GM18873 (cell line): ENCODE measurements around the gene PTPN13.
A peak's percentile ranks its signal among the peaks of the same experiment; 100 is the strongest.
"Not testable (repeated sequence)": the region's sequence is repeated elsewhere in the genome, so short reads cannot be mapped to it uniquely, and the experiment has no call there.

Experiments
- ATAC-seq: cut with Tn5 transposase; IDR thresholded peaks from one replicate; pipeline ENCODE4 v1.9.1; 2021; ENCODE audit warnings: mild to moderate bottlenecking, moderate library complexity, moderate number of reproducible peaks; ENCODE audit not compliant: unreplicated experiment, low FRiP score

The PTPN13 gene

DNA sequence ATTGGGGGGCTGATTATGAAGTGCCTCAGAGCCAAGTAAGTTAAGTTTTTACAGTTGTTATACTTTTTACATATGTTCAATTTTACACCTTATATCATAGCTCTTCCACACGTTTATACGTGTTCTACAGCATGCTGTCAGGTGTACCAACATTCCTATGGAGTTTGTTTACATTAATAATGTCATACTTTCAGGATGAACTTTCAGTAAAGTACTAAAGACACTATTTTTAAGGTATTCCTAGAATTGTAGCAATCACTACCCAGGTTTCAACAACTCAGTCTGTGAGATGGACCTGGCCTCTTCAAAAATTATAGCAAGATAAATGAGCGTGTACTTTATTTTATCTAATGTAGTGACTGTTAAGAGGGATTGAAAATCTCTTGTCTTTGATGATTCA, 92.6 kb downstream of the PTPN13 start:
- no peak for ATAC-seq

GRCh38 chr4:86688026-86688425, 93.9 kb downstream of the PTPN13 start:
- ATAC-seq, result no peak

- no peak for ATAC-seq
Measured at GRCh38 chr4:86704601-86705000, 110.5 kb downstream of the PTPN13 start.

DNA sequence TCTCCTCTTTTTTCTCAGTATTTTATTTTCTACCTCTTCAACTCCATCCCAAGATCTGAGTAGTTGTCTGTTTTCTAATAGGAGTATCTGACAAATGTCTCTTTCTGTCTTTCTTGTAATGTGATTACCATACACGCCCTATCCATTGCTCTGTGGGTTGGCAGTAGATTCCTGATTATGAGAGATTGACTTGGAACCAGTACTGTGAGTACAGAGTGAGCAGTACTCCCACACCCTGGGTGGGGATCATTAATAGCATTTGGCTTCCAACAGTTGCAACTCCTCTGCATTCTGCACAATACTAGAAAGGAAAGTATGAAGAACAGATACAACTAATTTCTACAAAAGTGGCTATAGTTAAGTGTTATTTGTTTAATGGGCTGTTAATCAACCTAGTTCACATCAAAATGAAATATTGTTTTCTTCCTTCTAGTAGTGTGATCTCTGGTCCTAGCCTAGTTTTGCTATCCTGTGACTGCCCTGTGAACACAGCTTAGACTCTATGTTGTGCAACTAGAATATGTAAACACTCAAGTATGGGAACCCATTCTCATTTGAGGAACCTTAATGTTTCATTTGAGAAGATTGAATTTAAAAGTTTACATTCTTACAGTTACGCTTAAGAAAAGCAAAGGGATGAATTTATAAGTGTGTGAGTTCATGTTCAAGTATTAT, 112.9 kb downstream of the PTPN13 start:
- no peak for ATAC-seq

- peak; percentile 63 for ATAC-seq
Measured at GRCh38 chr4:86717651-86718050, 123.5 kb downstream of the PTPN13 start.

- no peak for ATAC-seq
Measured at GRCh38 chr4:86718152-86718551, 124.0 kb downstream of the PTPN13 start.

GRCh38 chr4:86719149-86719548, 125.0 kb downstream of the PTPN13 start:
- ATAC-seq, result not testable (repeated sequence)

DNA sequence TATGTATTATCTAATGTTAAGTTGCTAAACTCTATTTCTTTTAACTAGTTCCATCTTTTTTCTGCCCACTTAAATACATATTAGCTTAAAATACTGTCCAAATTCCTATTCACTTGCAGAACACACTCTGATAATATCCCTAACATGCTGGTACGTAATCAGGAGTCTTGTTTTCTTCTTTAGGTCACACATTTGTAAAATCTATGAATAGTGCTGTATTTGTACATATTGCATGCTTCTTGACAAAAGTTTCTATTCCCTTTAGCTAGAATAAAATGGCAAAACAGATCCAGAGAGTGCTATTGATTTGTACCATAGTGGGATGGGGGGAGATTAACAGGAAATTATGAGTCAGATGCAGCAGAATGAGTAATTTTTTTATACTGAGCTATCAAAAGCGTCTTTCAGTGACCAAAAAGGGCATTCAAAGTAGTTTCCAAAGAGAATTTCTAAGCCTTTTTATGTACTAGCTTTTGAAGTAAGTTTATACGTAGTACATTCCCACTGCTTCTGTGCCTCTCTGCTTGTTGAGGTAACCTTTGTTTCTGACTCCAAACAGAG, 126.5 kb downstream of the PTPN13 start:
- no peak for ATAC-seq

DNA sequence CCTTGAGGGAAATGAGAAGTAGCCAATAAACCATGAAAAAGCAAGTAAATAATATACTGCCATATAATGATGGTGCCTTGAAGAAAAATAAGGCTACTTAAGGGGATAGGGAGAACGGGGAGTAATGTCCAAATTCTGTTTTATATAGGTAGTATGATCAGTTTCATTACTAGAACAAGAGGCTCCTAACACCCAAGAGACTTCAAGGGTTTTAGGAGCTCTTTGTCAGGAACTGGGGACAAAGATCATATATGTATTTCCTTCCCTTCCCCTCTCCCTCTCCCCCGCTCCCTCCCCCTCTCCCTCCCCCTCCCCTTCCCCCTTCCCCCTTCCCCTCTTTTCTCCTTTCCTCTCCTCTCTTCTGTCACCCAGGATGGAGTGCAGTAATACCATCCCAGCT, 127.3 kb downstream of the PTPN13 start:
- ATAC-seq, result no peak

- no peak for ATAC-seq
Measured at GRCh38 chr4:86730310-86730709, 136.2 kb downstream of the PTPN13 start.

GRCh38 chr4:86737244-86737643, 143.1 kb downstream of the PTPN13 start:
- no peak for ATAC-seq

GRCh38 chr4:86741846-86742245, 147.7 kb downstream of the PTPN13 start:
- ATAC-seq, result no peak

GRCh38 chr4:86744570-86744969, 150.5 kb downstream of the PTPN13 start:
- no peak for ATAC-seq

GRCh38 chr4:86749121-86749520, 155.0 kb downstream of the PTPN13 start:
- ATAC-seq, result no peak

GRCh38 chr4:86755388-86755787, 161.3 kb downstream of the PTPN13 start:
- no peak for ATAC-seq

GRCh38 chr4:86757468-86757867, 163.4 kb downstream of the PTPN13 start:
- ATAC-seq, result no peak

DNA sequence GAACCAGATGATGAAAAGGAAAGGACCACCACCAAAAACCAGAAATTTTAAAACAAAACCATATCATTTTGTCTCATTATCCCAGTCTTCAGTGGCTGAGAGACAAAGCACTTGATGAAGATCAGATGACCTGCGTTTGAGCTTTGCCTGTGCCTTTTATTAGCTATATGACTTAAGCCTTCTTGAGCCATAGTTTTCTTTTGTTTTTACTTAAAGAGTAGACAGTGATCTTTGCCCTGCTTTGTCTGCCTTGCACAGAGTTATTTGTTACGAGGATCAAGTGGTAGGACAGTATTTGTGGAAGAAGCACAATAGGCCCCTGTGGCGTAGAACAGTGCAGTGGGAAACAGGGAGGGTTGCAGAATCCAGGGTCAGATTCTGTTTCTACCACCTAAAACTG, 165.2 kb downstream of the PTPN13 start:
- ATAC-seq, result no peak

GRCh38 chr4:86762649-86763048, 168.5 kb downstream of the PTPN13 start:
- ATAC-seq, result no peak

DNA sequence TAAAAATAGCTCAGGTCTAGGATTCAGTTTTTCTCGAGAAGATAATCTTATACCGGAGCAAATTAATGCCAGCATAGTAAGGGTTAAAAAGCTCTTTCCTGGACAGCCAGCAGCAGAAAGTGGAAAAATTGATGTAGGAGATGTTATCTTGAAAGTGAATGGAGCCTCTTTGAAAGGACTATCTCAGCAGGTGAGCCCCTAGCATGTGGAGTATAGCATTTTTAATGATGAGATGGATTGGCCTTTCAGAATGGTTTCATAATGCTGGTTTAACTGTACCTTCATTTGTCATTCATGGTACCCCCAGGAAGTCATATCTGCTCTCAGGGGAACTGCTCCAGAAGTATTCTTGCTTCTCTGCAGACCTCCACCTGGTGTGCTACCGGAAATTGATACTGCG, 175.7 kb downstream of the PTPN13 start:
- no peak for ATAC-seq

DNA sequence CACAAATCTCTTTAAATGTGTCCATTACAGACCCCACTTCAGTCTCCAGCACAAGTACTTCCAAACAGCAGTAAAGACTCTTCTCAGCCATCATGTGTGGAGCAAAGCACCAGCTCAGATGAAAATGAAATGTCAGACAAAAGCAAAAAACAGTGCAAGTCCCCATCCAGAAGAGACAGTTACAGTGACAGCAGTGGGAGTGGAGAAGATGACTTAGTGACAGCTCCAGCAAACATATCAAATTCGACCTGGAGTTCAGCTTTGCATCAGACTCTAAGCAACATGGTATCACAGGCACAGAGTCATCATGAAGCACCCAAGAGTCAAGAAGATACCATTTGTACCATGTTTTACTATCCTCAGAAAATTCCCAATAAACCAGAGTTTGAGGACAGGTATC, 177.0 kb downstream of the PTPN13 start:
- ATAC-seq, result no peak

GRCh38 chr4:86775061-86775460, 180.9 kb downstream of the PTPN13 start:
- no peak for ATAC-seq

DNA sequence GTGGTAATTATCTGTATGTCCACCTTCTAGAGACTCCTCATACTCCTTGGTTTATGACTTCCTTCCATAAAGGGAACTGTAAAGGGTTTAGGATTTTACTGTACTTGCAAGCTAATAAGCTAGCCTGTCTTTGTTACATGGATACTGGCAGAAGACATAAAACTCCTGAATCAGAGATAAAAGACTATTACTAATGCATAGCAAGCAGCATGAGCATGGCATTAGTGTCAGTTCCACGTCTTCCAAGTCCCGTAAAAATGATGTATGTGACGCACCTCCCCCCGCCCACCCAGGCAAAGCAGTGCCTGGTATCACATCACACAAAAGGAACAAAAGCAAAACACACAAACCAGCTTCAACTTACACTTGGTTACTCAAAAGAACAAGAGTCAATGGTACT, 184.1 kb downstream of the PTPN13 start:
- ATAC-seq, result no peak

- ATAC-seq, result no peak
Measured at GRCh38 chr4:86788826-86789225, 194.7 kb downstream of the PTPN13 start.
